Hematopoietic multipotent progenitor cell (in vitro differentiated cells): Measurements from ENCODE around the gene IPO9. TPM values are rescaled to one million over a fixed set of nuclear protein-coding genes. Genes with fewer than 3 reads are reported as not detected.
"Not testable (repeated sequence)": the region's sequence is repeated elsewhere in the genome, so short reads cannot be mapped to it uniquely, and the experiment has no call there.

Source experiments
- DNase-seq, 3 donors: peaks; one replicate each; pipeline ENCODE4 v3.0.0-alpha.2; 2011 to 2015; ENCODE audit warnings: low read depth in 2 of 3, low spot score in 2 of 3
- total RNA-seq: library from RNA; depleted of rRNA; stranded (reverse); fragments of >200 nt; gene quantifications from one replicate; pipeline ENCODE4 v1.2.3, GENCODE V29; 2012

The IPO9 gene
- total RNA-seq, 1 donor = 15.3 TPM

DNA sequence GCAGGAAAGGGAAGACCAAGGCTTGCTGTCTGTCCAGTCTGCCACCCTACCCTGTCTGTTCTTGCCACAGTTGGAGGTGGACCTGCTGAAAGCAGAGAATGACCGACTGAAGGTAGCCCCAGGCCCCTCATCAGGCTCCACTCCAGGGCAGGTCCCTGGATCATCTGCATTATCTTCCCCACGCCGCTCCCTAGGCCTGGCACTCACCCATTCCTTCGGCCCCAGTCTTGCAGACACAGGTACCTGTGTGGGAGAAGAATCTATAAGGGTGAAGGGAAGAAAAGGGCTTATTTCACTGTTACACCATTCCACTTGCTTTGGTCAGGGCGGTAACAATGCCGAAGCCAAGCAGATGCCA, 20.3 kb upstream of the IPO9 start:
- no peak for DNase-seq

GRCh38 chr1:201809876-201810275, 19.1 kb upstream of the IPO9 start:
- DNase-seq = no peak

GRCh38 chr1:201810466-201811216, 18.3 kb upstream of the IPO9 start:
- no peak for DNase-seq

GRCh38 chr1:201813226-201813625, 15.7 kb upstream of the IPO9 start:
- no peak for DNase-seq

GRCh38 chr1:201816309-201816854, 12.6 kb upstream of the IPO9 start:
- no peak for DNase-seq

DNA sequence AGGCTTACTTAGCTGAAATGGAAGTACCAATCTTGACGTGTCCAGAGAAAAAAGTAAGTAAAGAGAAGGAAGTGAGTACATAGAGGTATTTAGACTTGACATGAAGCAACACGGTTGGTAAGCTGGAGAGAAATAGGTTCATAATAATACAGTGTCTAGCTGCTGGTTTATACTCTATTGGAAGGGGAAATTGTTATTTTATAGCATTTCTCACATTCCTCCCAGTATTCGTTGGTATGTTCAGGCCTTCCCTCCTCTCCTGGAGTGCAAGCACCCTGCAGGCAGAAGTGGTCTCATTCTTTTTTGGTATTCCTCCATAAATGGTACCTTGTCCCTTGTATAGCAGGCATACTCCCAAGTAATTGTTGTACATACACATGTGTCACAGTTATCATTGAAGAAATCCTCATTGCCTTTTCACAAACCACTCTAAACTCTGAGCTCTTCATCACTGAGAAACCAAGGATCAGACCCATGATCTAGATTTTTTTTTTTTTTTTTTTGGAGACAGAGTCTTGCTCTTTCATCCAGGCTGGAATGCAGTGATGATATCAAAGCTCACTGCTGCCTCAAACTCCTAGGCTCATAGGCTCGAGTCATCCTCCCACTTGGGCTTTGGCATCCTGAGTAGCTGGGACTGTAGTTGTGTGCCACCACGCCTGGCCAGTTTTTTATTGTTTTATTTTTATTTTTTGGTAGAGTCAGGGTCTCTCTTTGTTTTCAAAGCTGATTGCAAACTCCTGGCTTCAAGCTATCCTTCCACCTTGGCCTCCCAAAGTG, 9.8 kb upstream of the IPO9 start:
- no peak for DNase-seq

- DNase-seq = no peak
Measured at GRCh38 chr1:201820413-201820812, 8.5 kb upstream of the IPO9 start.

GRCh38 chr1:201825245-201825644, 3.7 kb upstream of the IPO9 start:
- DNase-seq = no peak

DNA sequence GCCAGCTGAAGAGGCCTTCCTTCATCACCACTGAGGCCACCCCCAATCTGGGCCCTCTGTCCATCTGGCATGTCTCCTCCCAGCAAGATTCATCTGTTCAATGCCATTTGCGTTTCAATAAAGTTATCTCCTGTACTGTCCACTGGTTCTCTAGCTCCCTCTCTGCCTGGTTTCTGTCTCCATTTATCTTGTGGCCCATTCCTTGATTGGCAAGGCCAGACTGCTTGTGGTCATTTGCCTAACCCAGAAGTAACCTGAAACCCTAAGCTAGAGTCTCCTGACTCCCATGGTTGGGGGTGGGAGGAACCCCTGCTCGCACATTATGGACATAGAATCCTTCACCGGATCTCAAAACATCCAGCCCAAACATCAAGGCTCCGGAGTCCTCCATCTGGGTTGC, 2.1 kb upstream of the IPO9 start:
- DNase-seq = no peak

DNA sequence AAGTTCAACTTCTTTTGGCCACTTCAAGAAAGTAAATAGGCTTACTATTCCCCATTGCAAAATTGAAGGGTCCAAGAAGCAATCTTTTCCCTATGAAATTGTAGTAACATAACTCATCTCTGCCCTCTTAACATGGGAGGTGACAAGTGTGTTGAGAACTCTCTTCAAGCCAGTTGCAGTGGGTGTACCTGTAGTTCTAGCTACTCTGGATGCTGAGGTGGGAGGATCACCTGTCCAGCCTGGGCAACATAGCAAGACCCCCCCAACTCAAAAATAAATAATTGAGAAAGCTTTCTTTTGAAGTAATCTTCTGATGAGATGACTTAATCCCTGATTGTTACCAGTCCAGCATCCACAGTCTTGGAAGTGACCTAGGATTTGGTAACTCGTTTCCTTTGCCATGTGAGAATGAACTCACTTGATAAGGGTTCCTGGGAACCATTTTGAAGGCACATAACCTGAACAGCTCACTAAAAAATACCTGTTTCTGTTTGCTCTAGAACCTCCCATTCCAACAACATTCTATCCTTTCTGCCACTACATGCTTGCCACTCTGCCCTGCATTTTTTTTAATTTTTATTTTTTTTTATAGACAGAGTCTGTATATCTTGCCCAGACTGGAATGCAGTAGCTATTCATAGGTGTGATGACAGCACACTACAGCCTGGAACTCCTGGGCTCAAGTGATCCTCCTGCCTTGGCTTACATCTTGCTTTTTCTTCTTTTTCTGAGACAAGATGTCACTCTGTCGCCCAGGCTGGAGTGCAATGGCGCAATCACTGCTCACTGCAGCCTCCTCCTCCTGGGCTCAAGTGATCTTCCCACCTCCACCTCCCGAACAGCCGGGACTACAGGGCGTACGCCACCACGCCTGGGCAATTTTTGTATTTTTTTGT, 1.4 kb upstream of the IPO9 start:
- no peak for DNase-seq

DNA sequence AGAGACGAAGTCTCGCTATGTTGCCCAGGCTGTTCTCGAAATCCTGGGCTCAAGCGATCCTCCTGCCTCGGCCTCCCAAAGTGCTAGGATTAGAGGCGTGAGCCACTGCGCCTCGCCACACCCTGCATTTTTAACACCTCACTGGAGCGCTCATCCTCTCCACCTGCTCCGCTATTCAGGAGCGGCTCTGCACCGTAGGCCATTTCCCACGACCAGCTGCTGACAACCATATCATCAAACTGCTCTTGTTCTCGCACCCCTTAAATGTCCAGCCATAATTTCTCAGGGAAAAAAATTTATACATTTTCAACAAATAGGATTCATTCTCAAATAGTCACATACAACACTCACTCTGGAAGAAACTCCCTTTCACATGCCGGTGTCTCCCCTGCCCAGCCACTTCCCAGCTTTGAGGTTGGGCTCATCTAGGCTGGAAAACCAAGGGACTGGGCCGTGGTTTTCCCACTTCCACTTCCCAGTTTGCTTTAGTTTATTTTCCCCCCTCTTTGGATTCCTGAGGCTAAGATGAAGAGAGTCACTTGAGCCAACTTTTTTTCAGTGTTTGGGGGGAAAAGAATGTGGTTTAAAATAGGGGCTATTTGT, 639 bp upstream of the IPO9 start:
- DNase-seq = no peak

GRCh38 chr1:201831371-201831770, 2.4 kb downstream of the IPO9 start:
- no peak for DNase-seq

- DNase-seq = no peak
Measured at GRCh38 chr1:201834621-201835020, 5.7 kb downstream of the IPO9 start.

- no peak for DNase-seq
Measured at GRCh38 chr1:201838381-201838780, 9.4 kb downstream of the IPO9 start.

DNA sequence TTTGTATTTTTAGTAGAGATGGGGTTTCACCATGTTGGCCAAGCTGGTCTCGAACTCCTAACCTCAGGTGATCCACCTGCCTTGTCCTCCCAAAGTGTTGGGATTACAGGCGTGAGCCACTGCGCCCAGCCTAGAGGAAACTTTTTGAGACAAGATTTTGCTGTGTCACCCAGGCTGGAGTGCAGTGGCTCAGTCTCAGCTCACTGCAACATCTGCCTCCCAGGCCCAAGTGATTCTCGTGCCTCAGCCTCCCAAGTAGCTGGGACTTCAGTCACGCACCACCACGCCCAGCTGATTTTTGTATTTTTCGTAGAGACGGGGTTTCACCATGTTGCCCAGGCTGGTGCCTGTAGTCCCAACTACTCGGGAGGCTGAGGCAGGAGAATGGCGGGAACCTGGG, 10.1 kb downstream of the IPO9 start:
- DNase-seq = not testable (repeated sequence)

- no peak for DNase-seq
Measured at GRCh38 chr1:201840055-201840454, 11.1 kb downstream of the IPO9 start.

DNA sequence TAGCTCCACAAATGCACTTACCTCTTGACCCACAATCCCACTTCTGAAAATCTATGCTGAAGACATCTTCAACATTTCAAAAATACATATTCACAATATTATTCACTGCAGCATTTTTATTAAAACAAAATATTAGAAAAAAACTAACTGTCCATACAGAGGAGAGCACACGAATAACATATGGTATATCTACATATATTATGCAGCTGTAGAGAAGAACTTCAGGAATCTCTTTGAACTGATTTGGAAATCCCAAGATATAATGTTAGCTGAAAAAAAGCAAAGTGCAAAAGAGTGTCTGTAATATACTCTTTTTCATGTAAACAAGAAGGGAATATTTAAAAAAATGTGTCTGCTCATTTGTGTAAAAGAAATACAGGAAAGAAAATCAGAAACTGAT, 11.5 kb downstream of the IPO9 start:
- DNase-seq = no peak

- no peak for DNase-seq
Measured at GRCh38 chr1:201841265-201841912, 12.4 kb downstream of the IPO9 start.

DNA sequence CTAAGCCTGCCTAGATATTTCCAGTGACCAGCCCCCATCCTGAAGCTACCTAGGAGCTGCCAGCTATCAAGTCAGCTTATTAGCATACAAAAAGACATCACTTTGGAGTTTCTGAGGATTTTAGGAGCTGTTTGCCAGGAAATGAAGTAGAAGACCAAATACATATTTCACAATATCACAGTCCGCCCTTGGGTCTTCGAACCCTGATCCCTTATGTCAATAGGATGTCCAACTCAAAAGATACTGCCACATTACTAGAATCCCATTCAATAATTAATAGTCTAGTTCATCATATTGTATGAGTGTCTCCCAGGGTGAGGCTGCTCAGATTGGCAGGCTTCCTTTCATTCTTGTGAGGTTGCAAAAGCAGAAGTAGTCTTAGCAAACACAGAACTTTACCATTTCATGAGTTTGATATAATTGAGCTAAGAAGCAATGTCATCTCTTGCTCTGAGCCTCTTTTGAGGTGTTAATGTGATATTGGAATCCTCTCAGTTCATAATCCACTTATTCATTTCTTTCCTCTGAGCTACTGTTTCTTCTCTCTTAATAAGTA, 13.6 kb downstream of the IPO9 start:
- DNase-seq = peak in 2 of 3 donors; percentile 26 to 56
